ENCODE data around the gene NGEF.

DNA sequence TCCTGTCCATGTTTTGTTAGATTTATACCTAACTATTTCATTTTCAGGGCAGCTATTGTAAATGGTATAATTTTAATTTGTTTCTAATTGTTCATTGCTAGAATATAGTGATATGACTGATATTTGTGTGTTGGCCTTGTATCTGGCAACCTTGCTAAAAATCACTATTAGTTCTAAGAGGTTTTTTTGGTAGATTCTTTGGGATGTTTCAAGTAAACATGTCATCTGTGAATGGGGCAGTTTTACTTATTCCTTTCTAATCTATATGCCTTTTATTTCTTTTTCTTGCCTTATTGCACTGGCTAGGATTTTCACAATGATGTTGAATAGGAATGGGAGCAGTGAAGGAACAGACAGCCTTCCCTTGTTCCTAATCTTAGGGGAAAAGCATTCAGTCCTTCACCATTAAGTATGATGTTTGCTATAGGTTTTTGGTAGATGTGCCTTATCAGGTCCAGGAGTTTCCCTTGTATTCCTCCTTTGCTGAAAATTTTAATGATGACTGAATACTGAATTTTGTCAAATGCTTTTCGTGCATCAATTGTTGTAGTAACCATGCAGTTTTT lies 101.3 kb downstream of the NGEF start:
- no peak for TF ChIP-seq SMAD4 (CRISPR knock-in tag; IDR thresholded peaks at IDR 0.05)
- TF ChIP-seq TP53 (CRISPR knock-in tag; IDR thresholded peaks at IDR 0.05), result no peak
- TF ChIP-seq NFYB (CRISPR knock-in tag; conservative IDR thresholded peaks at IDR 0.05; ENCODE audit: low read depth), result no peak
- no peak for TF ChIP-seq FOXK1 (CRISPR knock-in tag; IDR thresholded peaks at IDR 0.05)
- no peak for TF ChIP-seq JAZF1 (CRISPR knock-in tag; IDR thresholded peaks at IDR 0.05)
- TF ChIP-seq, protein P1, sequence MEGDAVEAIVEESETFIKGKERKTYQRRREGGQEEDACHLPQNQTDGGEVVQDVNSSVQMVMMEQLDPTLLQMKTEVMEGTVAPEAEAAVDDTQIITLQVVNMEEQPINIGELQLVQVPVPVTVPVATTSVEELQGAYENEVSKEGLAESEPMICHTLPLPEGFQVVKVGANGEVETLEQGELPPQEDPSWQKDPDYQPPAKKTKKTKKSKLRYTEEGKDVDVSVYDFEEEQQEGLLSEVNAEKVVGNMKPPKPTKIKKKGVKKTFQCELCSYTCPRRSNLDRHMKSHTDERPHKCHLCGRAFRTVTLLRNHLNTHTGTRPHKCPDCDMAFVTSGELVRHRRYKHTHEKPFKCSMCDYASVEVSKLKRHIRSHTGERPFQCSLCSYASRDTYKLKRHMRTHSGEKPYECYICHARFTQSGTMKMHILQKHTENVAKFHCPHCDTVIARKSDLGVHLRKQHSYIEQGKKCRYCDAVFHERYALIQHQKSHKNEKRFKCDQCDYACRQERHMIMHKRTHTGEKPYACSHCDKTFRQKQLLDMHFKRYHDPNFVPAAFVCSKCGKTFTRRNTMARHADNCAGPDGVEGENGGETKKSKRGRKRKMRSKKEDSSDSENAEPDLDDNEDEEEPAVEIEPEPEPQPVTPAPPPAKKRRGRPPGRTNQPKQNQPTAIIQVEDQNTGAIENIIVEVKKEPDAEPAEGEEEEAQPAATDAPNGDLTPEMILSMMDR (IDR thresholded peaks at IDR 0.05), result no peak
- no peak for TF ChIP-seq ESRRA (CRISPR knock-in tag; IDR thresholded peaks at IDR 0.05; ENCODE audit: borderline replicate concordance)
- TF ChIP-seq ATF1 (CRISPR knock-in tag; IDR thresholded peaks at IDR 0.05), result no peak
- no peak for TF ChIP-seq CREB1 (CRISPR knock-in tag; IDR thresholded peaks at IDR 0.05)
- no peak for TF ChIP-seq GRHL2 (CRISPR knock-in tag; IDR thresholded peaks at IDR 0.05; ENCODE audit: insufficient replicate concordance, severe bottlenecking)
